Mucosa of descending colon (tissue), 3 donors: ENCODE measurements around the gene DHRS9. TPM values are rescaled to one million over a fixed set of nuclear protein-coding genes. Genes with fewer than 3 reads are reported as not detected.
"Not testable (repeated sequence)": the region's sequence is repeated elsewhere in the genome, so short reads cannot be mapped to it uniquely, and the experiment has no call there.

ENCODE experiments used
- ATAC-seq: fragments of 200-7000 bp; cut with Tn5 transposase; one replicate; pipeline ENCODE4 v1.9.1; 2020; ENCODE audit warnings: mild to moderate bottlenecking, moderate library complexity
- DNase-seq, 3 donors: peaks; one replicate each; pipeline ENCODE4 v3.0.0-alpha.2; 2020
- H3K36me3 ChIP-seq: fragments of 200-600 bp; one replicate; pipeline ENCODE4 v1.8.0; 2021; ENCODE audit warnings: low read depth, mild to moderate bottlenecking
- H3K4me1 ChIP-seq: fragments of 200-600 bp; one replicate; pipeline ENCODE4 v1.8.0; 2021; ENCODE audit warnings: low read depth, mild to moderate bottlenecking
- H3K4me3 ChIP-seq: fragments of 200-600 bp; one replicate; pipeline ENCODE4 v1.8.0; 2021; ENCODE audit warnings: mild to moderate bottlenecking
- H3K9me3 ChIP-seq: fragments of 200-600 bp; one replicate; pipeline ENCODE4 v1.8.0; 2021; ENCODE audit warnings: mild to moderate bottlenecking
- intact Hi-C, 2 donors: fragments of 100-400 bp; cut with DNase I in 1 of 2; cut with micrococcal nuclease in 1 of 2; formaldehyde crosslinking; loops; one replicate each; pipeline versions ENCODE4 v1.11.0 to v1.11.1; 2022; cut with DNase I, micrococcal nuclease
- total RNA-seq, 3 donors: library from RNA; stranded (reverse); fragmentation: NEBNext Ultra II Directional in 2 of 3; extraction: Animal tissue kit (Norgen Biotek cat#: 25700) in 2 of 3; gene quantifications; one replicate each; pipeline versions ENCODE4 v1.2.1 to v1.2.4, GENCODE V29; 2021 to 2023
- TF ChIP-seq, protein P1 (sequence below): fragments of 200-600 bp; IDR thresholded peaks from one replicate; pipeline ENCODE4 v1.8.0; 2022; ENCODE audit warnings: antibody characterized with exemption, mild to moderate bottlenecking
- donor health status: DM: no; HTN: no; CAD: no; lungs with moderate emphysema.
- donor health status: DM: no; HTN: no; CAD: no.
- donor health status: DM: no; HTN: yes; CAD: no.

Gene DHRS9
- total RNA-seq, 3 donors from 2014 or later: 92.0 to 219 (median 160) TPM

GRCh38 chr2:169129703-169130243 lies 60.4 kb downstream of the DHRS9 start:
- intact Hi-C loops: loop anchor here in 1 of 2 donors (10.0 kb wide), 1 partner anchor 165 kb away; no protein-coding TSS in a partner anchor
- ATAC-seq (no peak), DNase-seq (no peak)
- TF ChIP-seq, protein P1, sequence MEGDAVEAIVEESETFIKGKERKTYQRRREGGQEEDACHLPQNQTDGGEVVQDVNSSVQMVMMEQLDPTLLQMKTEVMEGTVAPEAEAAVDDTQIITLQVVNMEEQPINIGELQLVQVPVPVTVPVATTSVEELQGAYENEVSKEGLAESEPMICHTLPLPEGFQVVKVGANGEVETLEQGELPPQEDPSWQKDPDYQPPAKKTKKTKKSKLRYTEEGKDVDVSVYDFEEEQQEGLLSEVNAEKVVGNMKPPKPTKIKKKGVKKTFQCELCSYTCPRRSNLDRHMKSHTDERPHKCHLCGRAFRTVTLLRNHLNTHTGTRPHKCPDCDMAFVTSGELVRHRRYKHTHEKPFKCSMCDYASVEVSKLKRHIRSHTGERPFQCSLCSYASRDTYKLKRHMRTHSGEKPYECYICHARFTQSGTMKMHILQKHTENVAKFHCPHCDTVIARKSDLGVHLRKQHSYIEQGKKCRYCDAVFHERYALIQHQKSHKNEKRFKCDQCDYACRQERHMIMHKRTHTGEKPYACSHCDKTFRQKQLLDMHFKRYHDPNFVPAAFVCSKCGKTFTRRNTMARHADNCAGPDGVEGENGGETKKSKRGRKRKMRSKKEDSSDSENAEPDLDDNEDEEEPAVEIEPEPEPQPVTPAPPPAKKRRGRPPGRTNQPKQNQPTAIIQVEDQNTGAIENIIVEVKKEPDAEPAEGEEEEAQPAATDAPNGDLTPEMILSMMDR: no peak
- no peak overlapping the region for H3K4me3 ChIP-seq
- H3K36me3 ChIP-seq: no peaks in the 10 kb centered on the region
- H3K4me1 ChIP-seq: no peaks in the 10 kb centered on the region
- H3K9me3 ChIP-seq: no peaks in the 10 kb centered on the region

DNA sequence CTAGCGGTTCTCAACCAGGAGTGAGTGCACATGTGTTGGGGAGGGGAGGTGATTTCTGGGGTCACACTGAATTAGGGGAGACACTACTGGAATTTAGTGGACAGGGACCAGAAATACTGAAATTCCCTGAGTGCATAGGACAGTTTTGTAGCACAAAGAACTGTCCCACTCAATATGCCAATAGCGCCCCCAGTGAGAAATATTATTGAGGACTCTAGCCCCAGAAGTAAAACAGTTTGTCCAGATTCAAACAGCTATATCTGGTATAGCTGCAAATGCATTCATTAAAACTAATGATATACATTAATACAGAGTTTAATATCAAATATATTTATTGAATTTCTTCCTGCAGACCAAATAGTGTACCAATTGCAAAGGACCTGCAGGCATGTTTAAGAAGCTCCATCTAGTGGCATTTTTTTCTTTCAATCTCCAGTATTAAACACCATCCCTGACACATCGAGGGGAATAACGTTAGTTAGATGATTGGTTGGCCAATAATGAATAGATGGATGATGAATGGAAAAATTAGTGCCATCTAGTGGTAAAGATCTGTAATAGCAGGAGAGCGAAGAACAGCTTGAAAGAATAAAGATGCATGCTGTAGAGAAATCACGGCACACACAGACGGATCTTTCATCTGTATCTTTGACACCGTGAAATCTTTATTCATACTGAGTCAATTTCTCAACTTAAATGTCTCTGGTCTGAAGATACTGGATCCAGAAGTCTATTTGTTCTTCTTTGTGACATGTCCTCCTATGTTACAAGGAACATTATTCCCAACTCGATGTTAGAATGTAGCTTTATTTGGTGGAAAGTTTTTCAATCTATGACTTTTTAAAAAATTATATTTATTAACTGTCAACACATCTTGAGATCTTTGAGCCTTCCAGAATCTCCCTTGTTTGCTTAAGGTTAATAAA lies 62.5 kb downstream of the DHRS9 start:
- TF ChIP-seq, protein P1: peak; percentile 70
- no peaks in the 10 kb centered on the region for H3K36me3 ChIP-seq
- H3K4me1 ChIP-seq: no peaks in the 10 kb centered on the region
- no peak overlapping the region for H3K4me3 ChIP-seq
- no peaks in the 10 kb centered on the region for H3K9me3 ChIP-seq
- ATAC-seq: peak; percentile 79
- intact Hi-C loops: loop anchor here in 1 of 2 donors (10.0 kb wide), 1 partner anchor 167 kb away; no protein-coding TSS in a partner anchor
- DNase-seq: no peak

GRCh38 chr2:169134272-169134671 lies 64.9 kb downstream of the DHRS9 start:
- H3K9me3 ChIP-seq, ATAC-seq, H3K4me1 ChIP-seq, H3K36me3 ChIP-seq, DNase-seq, H3K4me3 ChIP-seq: not testable (repeated sequence)
- intact Hi-C loops: loop anchor here in 1 of 2 donors (10.0 kb wide), 1 partner anchor 169 kb away; no protein-coding TSS in a partner anchor

DNA sequence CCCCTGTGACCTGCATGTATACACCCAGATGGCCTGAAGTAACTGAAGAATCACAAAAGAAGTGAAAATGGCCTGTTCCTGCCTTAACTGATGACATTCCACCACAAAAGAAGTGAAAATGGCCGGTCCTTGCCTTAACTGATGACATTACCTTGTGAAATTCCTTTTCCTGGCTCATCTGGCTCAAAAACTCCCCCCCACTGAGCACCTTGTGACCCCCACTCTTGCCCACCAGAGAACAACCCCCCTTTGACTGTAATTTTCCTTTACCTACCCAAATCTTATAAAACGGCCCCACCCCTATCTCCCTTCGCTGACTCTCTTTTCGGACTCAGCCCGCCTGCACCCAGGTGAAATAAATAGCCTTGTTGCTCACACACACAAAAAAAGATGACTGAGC lies 67.1 kb downstream of the DHRS9 start:
- intact Hi-C loops: loop anchor here in 1 of 2 donors (10.0 kb wide), 1 partner anchor 172 kb away; no protein-coding TSS in a partner anchor
- not testable (repeated sequence) for H3K9me3 ChIP-seq, H3K4me1 ChIP-seq, ATAC-seq, H3K36me3 ChIP-seq, H3K4me3 ChIP-seq, DNase-seq

DNA sequence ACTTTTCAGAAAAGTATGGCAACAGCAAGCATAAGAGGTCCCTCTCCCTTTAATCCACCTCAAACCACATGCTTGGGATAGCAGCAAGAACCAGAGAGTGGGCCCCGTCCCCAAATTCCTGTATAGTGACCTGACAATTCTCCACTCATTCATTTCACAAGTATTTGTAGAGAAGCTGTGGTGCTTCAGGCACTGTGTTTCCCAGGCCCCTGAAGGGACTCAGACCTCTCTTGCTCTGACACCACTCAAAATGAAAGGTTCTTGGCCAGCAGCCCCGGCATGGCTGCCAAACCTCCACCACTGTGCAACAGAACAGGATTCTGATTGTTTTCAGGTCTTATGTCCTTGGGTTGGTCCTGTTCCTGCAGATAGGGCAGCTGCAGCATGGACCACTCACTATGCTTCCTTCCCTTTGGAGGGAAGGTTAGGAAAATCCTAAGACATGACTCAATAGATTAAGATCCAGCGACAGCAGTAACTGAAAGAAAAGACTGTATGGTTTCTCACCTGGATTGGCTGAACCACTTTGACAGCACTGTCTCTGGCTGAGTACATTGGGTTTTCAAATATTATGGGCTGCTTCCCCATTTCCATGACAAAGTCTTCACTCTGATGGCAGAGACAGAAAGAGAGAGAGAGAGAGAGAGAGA lies 67.6 kb downstream of the DHRS9 start:
- no peaks in the 10 kb centered on the region for H3K4me1 ChIP-seq
- no peak overlapping the region for H3K4me3 ChIP-seq
- no peak for DNase-seq
- H3K9me3 ChIP-seq: no peaks in the 10 kb centered on the region
- TF ChIP-seq, protein P1: no peak
- no peak for ATAC-seq
- no peaks in the 10 kb centered on the region for H3K36me3 ChIP-seq
- intact Hi-C loops: loop anchor here in 1 of 2 donors (10.0 kb wide), 1 partner anchor 172 kb away; no protein-coding TSS in a partner anchor

DNA sequence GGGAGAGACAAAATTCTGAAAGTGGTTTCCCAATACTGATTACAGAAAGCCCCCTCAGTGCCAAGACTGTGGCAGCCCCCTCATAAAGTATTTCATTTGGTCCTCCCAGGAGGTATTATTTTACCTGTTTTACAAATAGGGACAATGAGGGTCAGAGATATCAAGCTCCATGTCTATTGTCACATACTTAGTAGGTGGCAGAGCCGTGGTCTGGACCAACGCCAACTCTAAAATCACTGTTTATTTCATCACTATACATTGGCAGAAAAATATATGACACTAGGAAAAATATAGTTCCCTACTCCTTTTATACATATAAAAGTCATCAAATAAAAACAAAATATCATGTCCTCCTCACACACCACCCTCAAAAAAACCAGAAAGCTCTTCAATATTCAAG lies 68.6 kb downstream of the DHRS9 start:
- Histone ChIP-seq H3K9me3 (no peaks in the 10 kb centered on the region), H3K4me3 (no peak overlapping the region), H3K36me3 (no peaks in the 10 kb centered on the region), H3K4me1 (no peaks in the 10 kb centered on the region)
- ATAC-seq (no peak), DNase-seq (no peak)
- intact Hi-C loops: loop anchor here in 1 of 2 donors (10.0 kb wide), 1 partner anchor 173 kb away; no protein-coding TSS in a partner anchor
- TF ChIP-seq, protein P1: no peak
